K562 (cell line): ENCODE data around the gene TENM4. TPM values are rescaled to one million over a fixed set of nuclear protein-coding genes. Genes with fewer than 3 reads are reported as not detected.

Experiments used
- ATAC-seq: fragments of 200-7000 bp; cut with Tn5 transposase; 3 replicates; pipeline ENCODE4 v1.9.1; 2020; ENCODE audit warnings: moderate library complexity
- BruUV-seq: library from RNA; stranded (reverse); fragments of 400-500 nt; replicated peaks from 2 replicates; lab custom pipeline; 2021; lab: Mats Ljungman, UMichigan
- CTCF ChIA-PET: fragments of 300-600 bp; formaldehyde crosslinking; extraction: SDS; loops from one replicate; lab custom pipeline; 2021; ENCODE audit warnings: low intra/inter-chr PET ratio; lab: Yijun Ruan, JAX
- POLR2A ChIA-PET: fragments of 300-600, 350-650 bp; sonication (Branson Sonifier 250); formaldehyde crosslinking; extraction: SDS; loops from one replicate; lab custom pipeline; 2021; ENCODE audit warnings: antibody characterized with exemption, inconsistent platforms; lab: Yijun Ruan, JAX
- DNase-seq, 4 experiments: peaks; one replicate each; pipeline versions ENCODE4 v3.0.0 to v3.0.0-alpha.2; 2011 to 2018; ENCODE audit warnings: low spot score in 3 of 4, mixed read lengths in 3 of 4; ENCODE audit errors: extremely low read depth in 1 of 4
- FAIRE-seq: peaks from 2 replicates; lab custom pipeline; 2011; peaks lifted over from hg19 to GRCh38; lab: Jason Lieb, UNC
- H2AFZ ChIP-seq: 2 replicates; pipeline ENCODE4 v1.6.0; 2011; ENCODE audit warnings: low read depth, low read length, control low read depth, inconsistent platforms
- H3K27ac ChIP-seq: fragments of 200-600 bp; 3 replicates; pipeline ENCODE4 v1.8.0; 2011; ENCODE audit warnings: low read depth, mild to moderate bottlenecking, control low read depth, inconsistent platforms, low read length, moderate library complexity, mixed read lengths; ENCODE audit errors: extremely low read depth
- H3K27me3 ChIP-seq, 2 experiments: fragments of 300-600 bp in 1 of 2; 2 replicates in 1 of 2; 3 replicates in 1 of 2; pipeline versions ENCODE4 v1.6.0 to v1.8.0; 2011; ENCODE audit warnings: inconsistent platforms in 2 of 2, low read length in 2 of 2, mild to moderate bottlenecking in 1 of 2, mixed read lengths in 1 of 2, moderate library complexity in 1 of 2; ENCODE audit not compliant: control insufficient read depth in 2 of 2, insufficient read depth in 2 of 2
- H3K36me3 ChIP-seq: fragments of 300-600 bp; 3 replicates; pipeline ENCODE4 v1.8.0; 2011; ENCODE audit warnings: mild to moderate bottlenecking, low read length, inconsistent platforms; ENCODE audit not compliant: control insufficient read depth, insufficient read depth
- H3K4me1 ChIP-seq, 2 experiments: fragments of 200-600 bp in 1 of 2; replicated peaks in 1 of 2; 2 replicates in 1 of 2; 3 replicates in 1 of 2; pipeline versions ENCODE4 v1.5.1 to v1.8.0; 2011; ENCODE audit warnings: inconsistent platforms in 2 of 2, low read length in 2 of 2, mild to moderate bottlenecking in 1 of 2, mixed read lengths in 1 of 2, moderate library complexity in 1 of 2; ENCODE audit not compliant: control insufficient read depth in 2 of 2, insufficient read depth in 2 of 2
- H3K4me2 ChIP-seq: 2 replicates; pipeline ENCODE4 v1.6.1; 2011; ENCODE audit warnings: low read length, control low read depth, inconsistent platforms, mixed read lengths; ENCODE audit not compliant: insufficient read depth
- H3K4me3 ChIP-seq: fragments of 200-600 bp; sonication (generic), shearing (Covaris generic); 2 replicates; pipeline ENCODE4 v1.5.1; 2016; ENCODE audit warnings: control low read depth, inconsistent platforms
- H3K79me2 ChIP-seq: fragments of 200-600 bp; 3 replicates; pipeline ENCODE4 v1.8.0; 2011; ENCODE audit warnings: low read length, inconsistent platforms; ENCODE audit not compliant: control insufficient read depth, insufficient read depth
- H3K9ac ChIP-seq, 2 experiments: 2 replicates each; pipeline versions ENCODE4 v1.6.0 to v1.6.1; 2011; ENCODE audit warnings: low read depth in 2 of 2, low read length in 2 of 2, control low read depth in 1 of 2, inconsistent platforms in 1 of 2, mild to moderate bottlenecking in 1 of 2, mixed read lengths in 1 of 2; ENCODE audit not compliant: insufficient read depth in 1 of 2
- H3K9me1 ChIP-seq: one replicate; pipeline ENCODE4 v1.6.0; 2011; ENCODE audit warnings: inconsistent platforms, mild to moderate bottlenecking, low read length, moderate library complexity; ENCODE audit not compliant: control insufficient read depth, insufficient read depth
- H3K9me3 ChIP-seq: replicated peaks from 2 replicates; pipeline ENCODE4 v1.5.1; 2011; ENCODE audit warnings: low read depth, low read length, inconsistent platforms; ENCODE audit not compliant: control insufficient read depth, insufficient read depth
- H4K20me1 ChIP-seq: replicated peaks from 2 replicates; pipeline ENCODE4 v1.6.1; 2011; ENCODE audit warnings: low read length, inconsistent platforms, mixed read lengths; ENCODE audit not compliant: control insufficient read depth, insufficient read depth
- BDP1 ChIP-seq: IDR thresholded peaks from 3 replicates; pipeline ENCODE4 v1.6.1; 2011; ENCODE audit not compliant: insufficient read length, insufficient read depth
- CCNT2 ChIP-seq: IDR thresholded peaks from 2 replicates; pipeline ENCODE4 v1.6.1; 2011; ENCODE audit warnings: borderline replicate concordance, low read depth, mild to moderate bottlenecking, moderate library complexity, mixed read lengths, low read length; ENCODE audit not compliant: insufficient read length; ENCODE audit errors: extremely low read depth
- CLOCK ChIP-seq: fragments of 250-450 bp; sonication (Bioruptor Pico); IDR thresholded peaks from 2 replicates; pipeline ENCODE4 v1.4.0; 2020; ENCODE audit warnings: mild to moderate bottlenecking, moderate library complexity, borderline replicate concordance
- CSDE1 ChIP-seq, 2 experiments: fragments of 450-650 bp; IDR thresholded peaks; 2 replicates each; pipeline ENCODE4 v1.6.1; 2016; ENCODE audit warnings: mild to moderate bottlenecking in 1 of 2
- GABPA ChIP-seq: fragments of 200-800 bp; sonication (Bioruptor generic); conservative IDR thresholded peaks from 2 replicates; pipeline ENCODE4 v1.6.1; 2016; ENCODE audit warnings: low read depth, missing genetic modification characterization, missing compliant biosample characterization
- HDAC2 ChIP-seq: fragments of 450-650 bp; IDR thresholded peaks from 2 replicates; pipeline ENCODE4 v1.6.1; 2016; ENCODE audit warnings: mild to moderate bottlenecking
- MCM2 ChIP-seq: fragments of 450-650 bp; IDR thresholded peaks from 2 replicates; pipeline ENCODE4 v1.6.1; 2017; ENCODE audit warnings: low read depth, mild to moderate bottlenecking
- NRF1 ChIP-seq, 2 experiments: fragments of 450-650 bp; IDR thresholded peaks in 1 of 2; conservative IDR thresholded peaks in 1 of 2; 2 replicates each; pipeline ENCODE4 v1.6.1; 2014; ENCODE audit warnings: mild to moderate bottlenecking in 2 of 2
- RAD51 ChIP-seq: fragments of 450-650 bp; IDR thresholded peaks from 2 replicates; pipeline ENCODE4 v1.7.1; 2016; ENCODE audit warnings: low read depth, mild to moderate bottlenecking, borderline replicate concordance
- SP2 ChIP-seq: IDR thresholded peaks from 2 replicates; pipeline ENCODE4 v1.6.1; 2011; ENCODE audit warnings: mild to moderate bottlenecking, low read depth, low read length, moderate library complexity; ENCODE audit not compliant: poor library complexity, severe bottlenecking; ENCODE audit errors: extremely low read depth
- ZNF41 ChIP-seq: fragments of 250-450 bp; sonication (Bioruptor Pico); conservative IDR thresholded peaks from 2 replicates; pipeline ENCODE4 v1.4.0; 2020; ENCODE audit warnings: mild to moderate bottlenecking
- ZNF696 ChIP-seq: fragments of 250-450 bp; sonication (Bioruptor Pico); conservative IDR thresholded peaks from 2 replicates; pipeline ENCODE4 v1.4.0; 2020; ENCODE audit warnings: mild to moderate bottlenecking, moderate library complexity
- WGBS: fragments of 100-300 bp; shearing (Covaris generic); methylation state at CpG from one replicate; pipeline ENCODE4 v1.1.6; 2016; ENCODE audit warnings: low coverage, mixed read lengths; ENCODE audit not compliant: insufficient coverage; ENCODE audit errors: missing lambda C conversion rate; 5-methylcytosine and 5-hydroxymethylcytosine counted together
- in situ Hi-C: fragments of 300-500 bp; cut with MboI; formaldehyde crosslinking; loops from 4 replicates; pipeline ENCODE4 v1.15.0; 2018; ENCODE audit warnings: inconsistent platforms, mixed read lengths
- intact Hi-C: fragments of 100-400 bp; cut with micrococcal nuclease; formaldehyde crosslinking; loops from 2 replicates; pipeline ENCODE4 v1.14.2; 2022
- polyA plus RNA-seq, 8 experiments: library from polyadenylated mRNA; depleted of rRNA in 4 of 8; stranded (reverse) in 5 of 8; unstranded in 3 of 8; fragments of >200 nt; fragmentation: Nextera tagmentation in 2 of 8; fragmentation: Illumina TruSeq in 1 of 8; extraction: Ambion mirVana in 2 of 8; extraction: Trizol in 1 of 8; gene quantifications; 2 replicates each; pipeline versions ENCODE4 v1.2.1 to v1.2.3, GENCODE V29; 2011 to 2014; ENCODE audit warnings: inconsistent platforms in 1 of 8, missing spikeins in 1 of 8
- total RNA-seq, 7 experiments: library from RNA; depleted of rRNA in 6 of 7; stranded (reverse); fragments of >200 nt in 6 of 7; fragmentation: Illumina TruSeq in 2 of 7; extraction: Trizol in 2 of 7; gene quantifications; 2 replicates each; pipeline versions ENCODE4 v1.2.1 to v1.2.3, GENCODE V29; 2011 to 2021; ENCODE audit warnings: low replicate concordance in 1 of 7
- TF ChIP-seq, protein P1 (sequence below): IDR thresholded peaks from 2 replicates; pipeline ENCODE4 v1.6.1; 2011; ENCODE audit warnings: borderline replicate concordance, low read depth, mild to moderate bottlenecking, moderate library complexity, low read length; ENCODE audit not compliant: insufficient read depth, poor library complexity, severe bottlenecking
- TF ChIP-seq, protein P2 (sequence below): fragments of 150-350 bp; conservative IDR thresholded peaks from 2 replicates; pipeline ENCODE4 v1.6.1; 2014; ENCODE audit warnings: low read length

TENM4 gene
- total and polyA plus RNA-seq, 9 of the 15 experiments (the other 6 are each of a cell fraction or from before 2014, with no cell fraction given), result 0.16 TPM; not detected in 8

DNA sequence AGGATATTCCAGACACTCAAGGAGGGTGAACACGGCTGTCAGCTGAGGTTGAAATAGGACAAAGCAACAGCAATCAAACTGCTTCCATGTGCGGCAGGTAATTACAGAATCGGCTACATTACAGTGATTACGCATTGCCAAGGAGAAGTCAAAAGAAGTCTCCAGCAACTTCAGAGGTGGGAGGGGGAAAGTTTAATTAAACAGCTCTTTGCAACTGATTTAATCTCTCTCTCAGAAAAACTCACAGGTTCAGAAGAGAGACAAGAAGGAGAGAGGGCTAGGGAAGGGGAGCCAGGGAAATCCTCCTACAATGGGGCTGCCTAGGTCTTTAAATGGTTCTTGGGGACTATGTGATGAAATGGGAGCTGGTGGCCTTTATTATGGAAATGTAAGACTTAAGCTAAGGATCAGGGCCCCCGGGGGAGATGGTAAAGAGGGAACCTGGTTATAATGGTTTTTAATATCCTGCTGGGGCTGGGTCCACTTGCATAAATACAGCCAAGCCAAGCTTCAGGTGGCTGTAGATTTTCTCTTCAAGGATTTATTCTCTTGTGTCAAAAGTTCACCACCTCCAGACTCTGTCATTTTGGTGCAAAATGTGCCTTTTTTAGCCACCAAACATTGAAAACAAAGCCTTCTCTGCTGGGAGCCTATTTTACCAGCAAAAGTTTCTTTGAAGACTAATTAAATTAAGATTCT, 511.5 kb downstream of the TENM4 start:
- in situ Hi-C loops, result no loop called here
- Histone ChIP-seq H3K36me3 (no peaks in the 10 kb centered on the region; the same call in 2 of the 3 replicates), H3K9ac (no peak overlapping the region), H4K20me1 (no peaks in the 10 kb centered on the region), H2AFZ (no peak overlapping the region), H3K4me1 (no peaks in the 10 kb centered on the region), H3K27ac (no peak overlapping the region), H3K4me3 (no peak overlapping the region), H3K27me3 (peaks cover 3 to 14% of the 10 kb centered on the region in 2 experiments; a peak in 2 of 5 replicates), H3K4me2 (no peak overlapping the region), H3K79me2 (no peaks in the 10 kb centered on the region), H3K9me3 (no peaks in the 10 kb centered on the region), H3K9me1 (no peaks in the 10 kb centered on the region)
- DNase-seq, result no peak
- intact Hi-C loops, result no loop called here
- ATAC-seq, result no peak
- POLR2A ChIA-PET, result interaction anchor here (0.6 kb wide), 1 partner anchor 9 kb away, joined by 4 read pairs; no protein-coding TSS in a partner anchor
- no TSS peak for BruUV-seq
- no peak for FAIRE-seq
- WGBS, result 10% methylated on average over 5 of the region's 5 CpGs
- CTCF ChIA-PET, result no interaction called here
- TF ChIP-seq MCM2 (no peak), CLOCK (CRISPR knock-in tag) (no peak), ZNF41 (no peak), BDP1 (no peak), HDAC2 (no peak), GABPA (tag) (no peak), ZNF696 (CRISPR knock-in tag) (no peak), NRF1 (conservative IDR thresholded peaks at IDR 0.05 in 1 of 2, IDR thresholded peaks at IDR 0.05 in 1 of 2) (no peak), CSDE1 (IDR thresholded peaks at IDR 0.05) (no peak), CCNT2 (no peak), SP2 (no peak), RAD51 (no peak)
- TF ChIP-seq, protein P1, sequence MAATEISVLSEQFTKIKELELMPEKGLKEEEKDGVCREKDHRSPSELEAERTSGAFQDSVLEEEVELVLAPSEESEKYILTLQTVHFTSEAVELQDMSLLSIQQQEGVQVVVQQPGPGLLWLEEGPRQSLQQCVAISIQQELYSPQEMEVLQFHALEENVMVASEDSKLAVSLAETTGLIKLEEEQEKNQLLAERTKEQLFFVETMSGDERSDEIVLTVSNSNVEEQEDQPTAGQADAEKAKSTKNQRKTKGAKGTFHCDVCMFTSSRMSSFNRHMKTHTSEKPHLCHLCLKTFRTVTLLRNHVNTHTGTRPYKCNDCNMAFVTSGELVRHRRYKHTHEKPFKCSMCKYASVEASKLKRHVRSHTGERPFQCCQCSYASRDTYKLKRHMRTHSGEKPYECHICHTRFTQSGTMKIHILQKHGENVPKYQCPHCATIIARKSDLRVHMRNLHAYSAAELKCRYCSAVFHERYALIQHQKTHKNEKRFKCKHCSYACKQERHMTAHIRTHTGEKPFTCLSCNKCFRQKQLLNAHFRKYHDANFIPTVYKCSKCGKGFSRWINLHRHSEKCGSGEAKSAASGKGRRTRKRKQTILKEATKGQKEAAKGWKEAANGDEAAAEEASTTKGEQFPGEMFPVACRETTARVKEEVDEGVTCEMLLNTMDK, result no peak
- TF ChIP-seq, protein P2, sequence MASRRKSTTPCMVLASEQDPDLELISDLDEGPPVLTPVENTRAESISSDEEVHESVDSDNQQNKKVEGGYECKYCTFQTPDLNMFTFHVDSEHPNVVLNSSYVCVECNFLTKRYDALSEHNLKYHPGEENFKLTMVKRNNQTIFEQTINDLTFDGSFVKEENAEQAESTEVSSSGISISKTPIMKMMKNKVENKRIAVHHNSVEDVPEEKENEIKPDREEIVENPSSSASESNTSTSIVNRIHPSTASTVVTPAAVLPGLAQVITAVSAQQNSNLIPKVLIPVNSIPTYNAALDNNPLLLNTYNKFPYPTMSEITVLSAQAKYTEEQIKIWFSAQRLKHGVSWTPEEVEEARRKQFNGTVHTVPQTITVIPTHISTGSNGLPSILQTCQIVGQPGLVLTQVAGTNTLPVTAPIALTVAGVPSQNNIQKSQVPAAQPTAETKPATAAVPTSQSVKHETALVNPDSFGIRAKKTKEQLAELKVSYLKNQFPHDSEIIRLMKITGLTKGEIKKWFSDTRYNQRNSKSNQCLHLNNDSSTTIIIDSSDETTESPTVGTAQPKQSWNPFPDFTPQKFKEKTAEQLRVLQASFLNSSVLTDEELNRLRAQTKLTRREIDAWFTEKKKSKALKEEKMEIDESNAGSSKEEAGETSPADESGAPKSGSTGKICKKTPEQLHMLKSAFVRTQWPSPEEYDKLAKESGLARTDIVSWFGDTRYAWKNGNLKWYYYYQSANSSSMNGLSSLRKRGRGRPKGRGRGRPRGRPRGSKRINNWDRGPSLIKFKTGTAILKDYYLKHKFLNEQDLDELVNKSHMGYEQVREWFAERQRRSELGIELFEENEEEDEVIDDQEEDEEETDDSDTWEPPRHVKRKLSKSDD, result no peak
